HG02884 (cell line): Measurements from ENCODE around the gene APBA3.

Experiments
- ATAC-seq: cut with Tn5 transposase; IDR thresholded peaks from one replicate; pipeline ENCODE4 v1.9.1; 2021; ENCODE audit warnings: mild to moderate bottlenecking, moderate library complexity; ENCODE audit not compliant: unreplicated experiment

APBA3 gene

GRCh38 chr19:3751236-3751635 is 10.3 kb downstream of the APBA3 start:
- ATAC-seq = no peak

- no peak for ATAC-seq
Observed at GRCh38 chr19:3750211-3750610, 11.3 kb downstream of the APBA3 start.

- ATAC-seq = no peak
Observed at GRCh38 chr19:3748965-3749364, 12.5 kb downstream of the APBA3 start.

- no peak for ATAC-seq
Observed at GRCh38 chr19:3746371-3747056, 15.0 kb downstream of the APBA3 start.

- no peak for ATAC-seq
Observed at GRCh38 chr19:3745363-3746045, 16.0 kb downstream of the APBA3 start.

- ATAC-seq = no peak
Observed at GRCh38 chr19:3743486-3743885, 18.0 kb downstream of the APBA3 start.

GRCh38 chr19:3740431-3740830 is 21.1 kb downstream of the APBA3 start:
- ATAC-seq = no peak

- ATAC-seq = no peak
Observed at GRCh38 chr19:3738477-3739220, 22.8 kb downstream of the APBA3 start.

- no peak for ATAC-seq
Observed at GRCh38 chr19:3737487-3738205, 23.8 kb downstream of the APBA3 start.

GRCh38 chr19:3736106-3736724 is 25.3 kb downstream of the APBA3 start:
- no peak for ATAC-seq

- no peak for ATAC-seq
Observed at GRCh38 chr19:3734310-3734600, 27.2 kb downstream of the APBA3 start.

GRCh38 chr19:3733549-3734309 is 27.8 kb downstream of the APBA3 start:
- no peak for ATAC-seq

GRCh38 chr19:3732108-3732507 is 29.4 kb downstream of the APBA3 start:
- no peak for ATAC-seq

GRCh38 chr19:3730457-3730958 is 31.0 kb downstream of the APBA3 start:
- no peak for ATAC-seq

GRCh38 chr19:3725640-3726310 is 35.7 kb downstream of the APBA3 start:
- ATAC-seq = no peak

GRCh38 chr19:3725121-3725520 is 36.4 kb downstream of the APBA3 start:
- ATAC-seq = no peak

- no peak for ATAC-seq
Observed at GRCh38 chr19:3723883-3724282, 37.6 kb downstream of the APBA3 start.

GRCh38 chr19:3723110-3723488 is 38.4 kb downstream of the APBA3 start:
- no peak for ATAC-seq

GRCh38 chr19:3722443-3723109 is 38.9 kb downstream of the APBA3 start:
- no peak for ATAC-seq
